ENCODE results near the gene CBX7.
A peak's percentile ranks its signal among the peaks of the same experiment; 100 is the strongest.

CBX7 gene

DNA sequence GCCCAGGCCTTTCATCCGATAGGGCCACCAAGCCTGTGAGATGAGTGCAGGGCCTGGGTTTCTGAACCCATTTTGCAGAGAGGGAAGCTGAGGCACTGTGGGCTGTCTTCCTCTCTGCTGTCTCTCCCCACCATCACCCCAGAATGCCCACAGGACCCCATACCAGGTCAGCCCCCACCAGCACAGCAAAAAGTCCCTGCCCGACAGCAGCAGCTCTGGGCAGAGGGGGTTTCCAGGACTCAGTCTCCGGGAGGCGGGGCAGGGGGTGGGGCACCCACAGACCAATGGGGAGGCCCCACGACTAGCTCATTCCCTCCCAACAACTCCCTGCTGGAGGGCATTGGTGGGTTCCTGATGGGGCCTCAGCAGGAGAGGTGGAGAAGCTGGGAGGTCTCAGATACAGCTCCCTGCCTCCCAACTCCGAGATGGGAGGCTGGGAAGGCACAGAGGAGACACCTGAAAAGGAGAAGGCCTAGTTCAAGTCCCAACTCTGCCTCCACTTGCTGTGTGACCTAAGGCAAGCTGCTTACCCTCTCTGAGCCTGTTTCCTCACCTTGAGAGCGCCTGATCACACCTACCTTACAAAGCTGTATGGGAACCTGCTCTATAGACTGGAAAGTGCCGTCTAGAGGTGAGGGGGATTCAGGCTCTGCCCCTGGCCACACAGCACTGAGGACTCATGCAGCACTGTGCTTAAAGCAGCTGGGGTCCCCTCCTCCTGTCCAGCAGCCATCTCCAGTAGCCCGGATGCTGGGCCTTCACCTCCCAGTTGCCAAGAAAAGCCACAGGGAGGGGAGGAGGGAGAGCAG lies 3.5 kb downstream of the CBX7 start:
- H3K4me2 ChIP-seq = peak overlapping the region; percentile 70
- no peak overlapping the region for H3K4me3 ChIP-seq (IDR thresholded peaks at IDR 0.05; ENCODE audit: insufficient read depth, low read depth, low read length)
- H3K27me3 ChIP-seq (ENCODE audit: insufficient read depth, low read depth) = peaks cover 5% of the 10 kb centered on the region; the same call in 1 of the 2 replicates
- peak overlapping the region; percentile 85 for H3K27ac ChIP-seq
- H4K20me1 ChIP-seq (ENCODE audit: insufficient read depth) = no peaks in the 10 kb centered on the region
- no peak overlapping the region for H2AFZ ChIP-seq (ENCODE audit: low read depth)
- H3K4me1 ChIP-seq (ENCODE audit: low read depth, poor library complexity, severe bottlenecking) = peaks cover 60% of the 10 kb centered on the region
- H3K79me2 ChIP-seq (ENCODE audit: insufficient read depth, low read depth) = peaks cover 16% of the 10 kb centered on the region; the same call in 1 of the 2 replicates
- peak overlapping the region; percentile 65 for H3K9ac ChIP-seq
- TF ChIP-seq, protein P1, sequence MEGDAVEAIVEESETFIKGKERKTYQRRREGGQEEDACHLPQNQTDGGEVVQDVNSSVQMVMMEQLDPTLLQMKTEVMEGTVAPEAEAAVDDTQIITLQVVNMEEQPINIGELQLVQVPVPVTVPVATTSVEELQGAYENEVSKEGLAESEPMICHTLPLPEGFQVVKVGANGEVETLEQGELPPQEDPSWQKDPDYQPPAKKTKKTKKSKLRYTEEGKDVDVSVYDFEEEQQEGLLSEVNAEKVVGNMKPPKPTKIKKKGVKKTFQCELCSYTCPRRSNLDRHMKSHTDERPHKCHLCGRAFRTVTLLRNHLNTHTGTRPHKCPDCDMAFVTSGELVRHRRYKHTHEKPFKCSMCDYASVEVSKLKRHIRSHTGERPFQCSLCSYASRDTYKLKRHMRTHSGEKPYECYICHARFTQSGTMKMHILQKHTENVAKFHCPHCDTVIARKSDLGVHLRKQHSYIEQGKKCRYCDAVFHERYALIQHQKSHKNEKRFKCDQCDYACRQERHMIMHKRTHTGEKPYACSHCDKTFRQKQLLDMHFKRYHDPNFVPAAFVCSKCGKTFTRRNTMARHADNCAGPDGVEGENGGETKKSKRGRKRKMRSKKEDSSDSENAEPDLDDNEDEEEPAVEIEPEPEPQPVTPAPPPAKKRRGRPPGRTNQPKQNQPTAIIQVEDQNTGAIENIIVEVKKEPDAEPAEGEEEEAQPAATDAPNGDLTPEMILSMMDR (conservative IDR thresholded peaks at IDR 0.05; ENCODE audit: low read depth, low read length) = no peak
- no peaks in the 10 kb centered on the region for H3K36me3 ChIP-seq (ENCODE audit: insufficient read depth)

DNA sequence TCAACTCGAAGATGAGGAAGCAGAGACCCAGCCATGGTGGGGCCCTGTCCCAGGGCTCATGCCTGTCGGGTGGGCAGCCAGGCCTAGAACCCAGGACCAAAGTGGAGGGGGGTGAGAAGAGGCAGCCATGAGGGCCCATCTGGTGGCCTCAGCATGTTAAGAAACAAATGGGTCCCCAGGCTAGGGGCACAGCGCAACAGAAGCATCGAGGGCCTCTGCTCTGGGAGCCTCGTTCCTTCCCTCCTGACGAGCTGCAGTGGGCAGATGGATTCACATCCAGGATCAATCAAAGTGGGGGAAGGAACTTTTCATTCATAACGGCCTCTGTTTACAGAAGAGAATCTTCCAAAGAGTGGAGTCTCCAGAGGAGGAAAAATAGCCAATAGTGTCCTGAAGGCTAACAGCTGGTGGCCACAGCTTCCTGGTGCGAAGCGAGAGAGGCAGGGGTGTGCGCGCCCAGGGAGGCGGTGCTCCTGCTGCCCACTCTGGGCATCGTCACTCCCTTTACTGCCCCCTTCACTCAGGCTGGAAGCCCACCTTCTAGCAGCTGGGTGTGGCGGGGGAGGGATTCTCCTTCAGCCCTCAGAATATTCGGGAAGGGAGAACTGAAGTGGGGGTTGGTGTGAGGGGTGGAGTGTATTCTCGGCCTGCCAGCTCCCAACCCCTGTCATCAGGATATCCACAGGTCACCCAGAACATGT lies 4.3 kb downstream of the CBX7 start:
- Histone ChIP-seq H3K27me3 (ENCODE audit: insufficient read depth, low read depth) (no peaks in the 10 kb centered on the region), H3K79me2 (ENCODE audit: insufficient read depth, low read depth) (peaks cover 16% of the 10 kb centered on the region; the same call in 1 of the 2 replicates), H3K4me3 (IDR thresholded peaks at IDR 0.05; ENCODE audit: insufficient read depth, low read depth, low read length) (no peak overlapping the region), H3K4me1 (ENCODE audit: low read depth, poor library complexity, severe bottlenecking) (peaks cover 67% of the 10 kb centered on the region), H3K36me3 (ENCODE audit: insufficient read depth) (no peaks in the 10 kb centered on the region), H3K4me2 (peak overlapping the region; percentile 70), H4K20me1 (ENCODE audit: insufficient read depth) (no peaks in the 10 kb centered on the region), H3K27ac (peak overlapping the region; percentile 85), H3K9ac (peak overlapping the region; percentile 65; the same call in 1 of the 2 replicates), H2AFZ (ENCODE audit: low read depth) (no peak overlapping the region)
- TF ChIP-seq, protein P1 (conservative IDR thresholded peaks at IDR 0.05; ENCODE audit: low read depth, low read length) = no peak

DNA sequence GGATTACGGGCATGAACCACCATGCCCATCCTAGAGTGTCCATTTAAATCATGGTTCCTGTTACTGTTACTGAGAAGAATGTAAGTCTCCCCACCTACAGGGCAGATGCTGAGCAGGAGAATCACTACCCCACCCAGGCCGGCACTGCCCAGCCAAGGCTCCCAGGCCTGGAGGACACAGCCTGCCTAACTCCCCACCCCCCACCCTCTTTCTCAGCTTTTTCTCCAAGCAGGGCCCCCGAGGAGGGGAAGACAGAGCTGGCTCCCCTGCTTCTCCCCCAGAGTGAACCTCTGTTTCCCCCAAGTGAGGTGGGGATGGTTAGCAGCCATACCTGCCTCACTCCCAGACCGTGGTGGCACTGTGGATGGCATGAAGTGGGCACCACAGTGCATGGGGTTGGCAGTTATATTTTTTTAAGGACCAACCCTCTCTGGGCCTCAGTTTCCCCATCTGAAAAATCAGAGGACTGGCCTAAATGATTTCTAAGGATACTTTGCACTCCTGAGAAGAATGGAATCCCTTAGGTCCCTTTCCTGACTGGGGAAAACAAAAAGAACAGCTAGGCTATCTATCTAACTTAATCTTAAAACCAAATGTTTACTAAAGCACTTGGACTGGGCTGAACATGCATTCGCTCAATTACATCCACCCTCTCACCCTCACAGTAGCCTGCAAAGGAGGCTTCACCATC lies 5.0 kb downstream of the CBX7 start:
- H3K4me3 ChIP-seq (IDR thresholded peaks at IDR 0.05; ENCODE audit: insufficient read depth, low read depth, low read length) = no peak overlapping the region
- TF ChIP-seq, protein P1 (conservative IDR thresholded peaks at IDR 0.05; ENCODE audit: low read depth, low read length) = no peak
- H4K20me1 ChIP-seq (ENCODE audit: insufficient read depth) = no peaks in the 10 kb centered on the region
- H3K4me1 ChIP-seq (ENCODE audit: low read depth, poor library complexity, severe bottlenecking) = peaks cover 67% of the 10 kb centered on the region
- H3K27me3 ChIP-seq (ENCODE audit: insufficient read depth, low read depth) = no peaks in the 10 kb centered on the region
- H3K9ac ChIP-seq = peak overlapping the region; percentile 65; the same call in 1 of the 2 replicates
- H3K27ac ChIP-seq = peak overlapping the region; percentile 85
- peak overlapping the region; percentile 70 for H3K4me2 ChIP-seq
- no peak overlapping the region for H2AFZ ChIP-seq (ENCODE audit: low read depth)
- H3K36me3 ChIP-seq (ENCODE audit: insufficient read depth) = no peaks in the 10 kb centered on the region
- peaks cover 16% of the 10 kb centered on the region; the same call in 1 of the 2 replicates for H3K79me2 ChIP-seq (ENCODE audit: insufficient read depth, low read depth)

- H3K79me2 ChIP-seq (ENCODE audit: insufficient read depth, low read depth) = peaks cover 16% of the 10 kb centered on the region; the same call in 1 of the 2 replicates
- no peak overlapping the region for H2AFZ ChIP-seq (ENCODE audit: low read depth)
- peak overlapping the region; percentile 41; the same call in 1 of the 2 replicates for H3K9ac ChIP-seq
- no peak overlapping the region for H3K4me3 ChIP-seq (IDR thresholded peaks at IDR 0.05; ENCODE audit: insufficient read depth, low read depth, low read length)
- no peaks in the 10 kb centered on the region for H3K27me3 ChIP-seq (ENCODE audit: insufficient read depth, low read depth)
- TF ChIP-seq, protein P1 (conservative IDR thresholded peaks at IDR 0.05; ENCODE audit: low read depth, low read length) = no peak
- peak overlapping the region; percentile 61 for H3K27ac ChIP-seq
- H3K4me1 ChIP-seq (ENCODE audit: low read depth, poor library complexity, severe bottlenecking) = peaks cover 66% of the 10 kb centered on the region
- H3K4me2 ChIP-seq = peak overlapping the region; percentile 88
- H3K36me3 ChIP-seq (ENCODE audit: insufficient read depth) = no peaks in the 10 kb centered on the region
- H4K20me1 ChIP-seq (ENCODE audit: insufficient read depth) = no peaks in the 10 kb centered on the region
Observed at GRCh38 chr22:39146256-39147101, 6.0 kb downstream of the CBX7 start.
